Mucosa of descending colon (tissue), 3 donors: Measurements from ENCODE around the gene MIER2. TPM values are rescaled to one million over a fixed set of nuclear protein-coding genes. Genes with fewer than 3 reads are reported as not detected.
"Not testable (repeated sequence)": the region's sequence is repeated elsewhere in the genome, so short reads cannot be mapped to it uniquely, and the experiment has no call there.

Experiments
- ATAC-seq: fragments of 200-7000 bp; cut with Tn5 transposase; one replicate; pipeline ENCODE4 v1.9.1; 2020; ENCODE audit warnings: mild to moderate bottlenecking, moderate library complexity
- DNase-seq, 3 donors: peaks; one replicate each; pipeline ENCODE4 v3.0.0-alpha.2; 2020
- H3K36me3 ChIP-seq: fragments of 200-600 bp; one replicate; pipeline ENCODE4 v1.8.0; 2021; ENCODE audit warnings: low read depth, mild to moderate bottlenecking
- H3K4me1 ChIP-seq: fragments of 200-600 bp; one replicate; pipeline ENCODE4 v1.8.0; 2021; ENCODE audit warnings: low read depth, mild to moderate bottlenecking
- H3K4me3 ChIP-seq: fragments of 200-600 bp; one replicate; pipeline ENCODE4 v1.8.0; 2021; ENCODE audit warnings: mild to moderate bottlenecking
- H3K9me3 ChIP-seq: fragments of 200-600 bp; one replicate; pipeline ENCODE4 v1.8.0; 2021; ENCODE audit warnings: mild to moderate bottlenecking
- CTCF ChIP-seq: fragments of 200-600 bp; IDR thresholded peaks from one replicate; pipeline ENCODE4 v1.8.0; 2022; ENCODE audit warnings: antibody characterized with exemption, mild to moderate bottlenecking
- intact Hi-C, 2 donors: fragments of 100-400 bp; cut with DNase I in 1 of 2; cut with micrococcal nuclease in 1 of 2; formaldehyde crosslinking; loops; one replicate each; pipeline versions ENCODE4 v1.11.0 to v1.11.1; 2022; cut with DNase I, micrococcal nuclease
- total RNA-seq, 3 donors: library from RNA; stranded (reverse); fragmentation: NEBNext Ultra II Directional in 2 of 3; extraction: Animal tissue kit (Norgen Biotek cat#: 25700) in 2 of 3; gene quantifications; one replicate each; pipeline versions ENCODE4 v1.2.1 to v1.2.4, GENCODE V29; 2021 to 2023
- donor health status: DM: no; HTN: no; CAD: no; lungs with moderate emphysema.
- donor health status: DM: no; HTN: no; CAD: no.
- donor health status: DM: no; HTN: yes; CAD: no.

Gene MIER2
- total RNA-seq, 3 donors from 2014 or later = 13.4 to 28.3 (median 13.7) TPM

GRCh38 chr19:277131-277530 lies 67.5 kb downstream of the MIER2 start:
- Histone ChIP-seq H3K36me3 (no peaks in the 10 kb centered on the region), H3K4me3 (no peak overlapping the region), H3K9me3 (no peaks in the 10 kb centered on the region), H3K4me1 (no peaks in the 10 kb centered on the region)
- no peak for DNase-seq
- no peak for ATAC-seq
- intact Hi-C loops = no loop called here
- no peak for TF ChIP-seq CTCF

- intact Hi-C loops = no loop called here
- Histone ChIP-seq H3K36me3 (no peaks in the 10 kb centered on the region), H3K4me1 (no peaks in the 10 kb centered on the region)
Observed at GRCh38 chr19:275958-276646, 68.5 kb downstream of the MIER2 start.

GRCh38 chr19:275000-275399 lies 69.6 kb downstream of the MIER2 start:
- no peak for ATAC-seq
- H3K36me3 ChIP-seq = no peaks in the 10 kb centered on the region
- intact Hi-C loops = no loop called here
- DNase-seq = no peak
- H3K4me3 ChIP-seq = no peak overlapping the region
- no peak for TF ChIP-seq CTCF
- no peaks in the 10 kb centered on the region for H3K4me1 ChIP-seq
- no peaks in the 10 kb centered on the region for H3K9me3 ChIP-seq

More at GRCh38 chr19:275958-276646, 68.5 kb downstream of the MIER2 start:
- Histone ChIP-seq H3K9me3 (no peaks in the 10 kb centered on the region), H3K4me3 (no peak overlapping the region)
- DNase-seq (no peak), ATAC-seq (no peak)
- no peak for TF ChIP-seq CTCF

- no peaks in the 10 kb centered on the region for H3K36me3 ChIP-seq
- H3K4me1 ChIP-seq = no peaks in the 10 kb centered on the region
- no peak overlapping the region for H3K4me3 ChIP-seq
- H3K9me3 ChIP-seq = no peaks in the 10 kb centered on the region
- DNase-seq (no peak), ATAC-seq (no peak)
- no peak for TF ChIP-seq CTCF
- intact Hi-C loops = no loop called here
Observed at GRCh38 chr19:273393-273792, 71.2 kb downstream of the MIER2 start.

DNA sequence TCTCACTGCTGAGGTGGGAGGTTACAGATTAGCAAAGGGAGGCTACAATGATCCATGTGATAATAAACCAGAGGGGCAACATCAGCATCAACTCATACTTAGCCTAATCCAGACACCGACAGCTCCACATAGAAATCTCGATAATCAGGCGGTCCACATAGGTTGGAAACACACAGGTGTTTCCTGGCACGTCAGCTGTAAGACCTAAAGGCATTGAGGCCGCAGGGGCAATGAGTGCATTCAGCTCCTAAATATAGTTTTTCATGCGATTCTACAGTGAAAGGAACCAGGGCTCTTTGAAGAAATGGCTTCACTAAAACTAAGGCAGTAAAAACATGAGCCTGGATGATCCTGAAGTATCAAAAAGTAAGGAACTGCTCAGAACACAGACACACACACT lies 72.7 kb downstream of the MIER2 start:
- no peak for TF ChIP-seq CTCF
- Histone ChIP-seq H3K36me3 (no peaks in the 10 kb centered on the region), H3K4me1 (no peaks in the 10 kb centered on the region), H3K4me3 (no peak overlapping the region), H3K9me3 (no peaks in the 10 kb centered on the region)
- ATAC-seq (no peak), DNase-seq (no peak)
- intact Hi-C loops = no loop called here

GRCh38 chr19:270766-271318 lies 73.8 kb downstream of the MIER2 start:
- H3K36me3 ChIP-seq, DNase-seq, H3K4me3 ChIP-seq, H3K9me3 ChIP-seq, intact Hi-C loops, H3K4me1 ChIP-seq, ATAC-seq: not testable (repeated sequence)
